Spleen (tissue), 7 donors: ENCODE measurements around the gene IGSF21.

Experiments used
- POLR2A ChIP-seq, 3 donors: fragments of 450-650 bp; IDR thresholded peaks; one replicate each; pipeline ENCODE4 v1.5.1; 2017; ENCODE audit warnings: antibody characterized with exemption in 3 of 3, mild to moderate bottlenecking in 1 of 3
- POLR2AphosphoS5 ChIP-seq, 3 donors: sonication (generic); formaldehyde crosslinking; IDR thresholded peaks; one replicate each; pipeline ENCODE4 v1.5.1; 2017; ENCODE audit warnings: antibody characterized with exemption in 3 of 3
- TF ChIP-seq, protein P1 (sequence below), 11 experiments: fragments of 200-600 bp in 7 of 11; fragments of 450-650 bp in 4 of 11; sonication (generic) in 4 of 11; IDR thresholded peaks in 8 of 11; conservative IDR thresholded peaks in 3 of 11; 1 replicate in 7 of 11; 2 replicates in 4 of 11; pipeline versions ENCODE4 v1.4.0 to v1.8.0; 2016 to 2021; ENCODE audit warnings: antibody characterized with exemption in 11 of 11, inconsistent platforms in 4 of 11, mild to moderate bottlenecking in 1 of 11
- donor health status: DM: no; HTN: no; CAD: no; lungs with moderate emphysema.
- donor health status: DM: no; HTN: no; CAD: no.
- donor health status: DM: no; HTN: no; CAD: no.

GRCh38 chr1:18134324-18135046 is 26.9 kb downstream of the IGSF21 start:
- TF ChIP-seq, protein P1, sequence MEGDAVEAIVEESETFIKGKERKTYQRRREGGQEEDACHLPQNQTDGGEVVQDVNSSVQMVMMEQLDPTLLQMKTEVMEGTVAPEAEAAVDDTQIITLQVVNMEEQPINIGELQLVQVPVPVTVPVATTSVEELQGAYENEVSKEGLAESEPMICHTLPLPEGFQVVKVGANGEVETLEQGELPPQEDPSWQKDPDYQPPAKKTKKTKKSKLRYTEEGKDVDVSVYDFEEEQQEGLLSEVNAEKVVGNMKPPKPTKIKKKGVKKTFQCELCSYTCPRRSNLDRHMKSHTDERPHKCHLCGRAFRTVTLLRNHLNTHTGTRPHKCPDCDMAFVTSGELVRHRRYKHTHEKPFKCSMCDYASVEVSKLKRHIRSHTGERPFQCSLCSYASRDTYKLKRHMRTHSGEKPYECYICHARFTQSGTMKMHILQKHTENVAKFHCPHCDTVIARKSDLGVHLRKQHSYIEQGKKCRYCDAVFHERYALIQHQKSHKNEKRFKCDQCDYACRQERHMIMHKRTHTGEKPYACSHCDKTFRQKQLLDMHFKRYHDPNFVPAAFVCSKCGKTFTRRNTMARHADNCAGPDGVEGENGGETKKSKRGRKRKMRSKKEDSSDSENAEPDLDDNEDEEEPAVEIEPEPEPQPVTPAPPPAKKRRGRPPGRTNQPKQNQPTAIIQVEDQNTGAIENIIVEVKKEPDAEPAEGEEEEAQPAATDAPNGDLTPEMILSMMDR (IDR thresholded peaks at IDR 0.05 in 8 of 11, conservative IDR thresholded peaks at IDR 0.05 in 3 of 11) = no peak
- TF ChIP-seq POLR2AphosphoS5 (IDR thresholded peaks at IDR 0.05) (no peak), POLR2A (IDR thresholded peaks at IDR 0.05) (no peak)
